ENCODE results near the gene NPIPB8. TPM values are rescaled to one million over a fixed set of nuclear protein-coding genes. Genes with fewer than 3 reads are reported as not detected.
"Not testable (repeated sequence)": the region's sequence is repeated elsewhere in the genome, so short reads cannot be mapped to it uniquely, and the experiment has no call there.

NPIPB8 gene
- polyA plus RNA-seq, 1 donor, result 2.0 TPM

GRCh38 chr16:28630905-28631304, 7.0 kb upstream of the NPIPB8 start:
- DNase-seq, result not testable (repeated sequence)

GRCh38 chr16:28636093-28636823, 1.6 kb upstream of the NPIPB8 start:
- not testable (repeated sequence) for DNase-seq

- not testable (repeated sequence) for DNase-seq
Observed at GRCh38 chr16:28638359-28638758, 494 bp downstream of the NPIPB8 start.

- DNase-seq, result not testable (repeated sequence)
Observed at GRCh38 chr16:28639959-28640358, 2.1 kb downstream of the NPIPB8 start.

GRCh38 chr16:28666264-28666663, 28.4 kb downstream of the NPIPB8 start:
- not testable (repeated sequence) for DNase-seq

- DNase-seq, result not testable (repeated sequence)
Observed at GRCh38 chr16:28667480-28667879, 29.6 kb downstream of the NPIPB8 start.

- DNase-seq, result not testable (repeated sequence)
Observed at GRCh38 chr16:28668199-28668598, 30.3 kb downstream of the NPIPB8 start.

GRCh38 chr16:28688327-28688952, 50.6 kb downstream of the NPIPB8 start:
- DNase-seq, result not testable (repeated sequence)

GRCh38 chr16:28689425-28689824, 51.6 kb downstream of the NPIPB8 start:
- DNase-seq, result not testable (repeated sequence)

GRCh38 chr16:28691722-28692121, 53.9 kb downstream of the NPIPB8 start:
- DNase-seq, result not testable (repeated sequence)

GRCh38 chr16:28693257-28693950, 55.5 kb downstream of the NPIPB8 start:
- not testable (repeated sequence) for DNase-seq

- not testable (repeated sequence) for DNase-seq
Observed at GRCh38 chr16:28699792-28700191, 61.9 kb downstream of the NPIPB8 start.

- DNase-seq, result not testable (repeated sequence)
Observed at GRCh38 chr16:28700349-28700748, 62.5 kb downstream of the NPIPB8 start.

- DNase-seq, result not testable (repeated sequence)
Observed at GRCh38 chr16:28701384-28701783, 63.5 kb downstream of the NPIPB8 start.

GRCh38 chr16:28704246-28704645, 66.4 kb downstream of the NPIPB8 start:
- DNase-seq, result not testable (repeated sequence)

Other genes starting within 250 kb of the NPIPB8 start
- gene EIF3CL, start 234.2 kb upstream of the NPIPB8 start, polyA plus RNA-seq (ENCODE audit: insufficient read length), result 98.7 TPM
- 0.76 TPM for gene NPIPB7, start 165.7 kb upstream of the NPIPB8 start, polyA plus RNA-seq (ENCODE audit: insufficient read length)
- 32.5 TPM for gene CLN3, start 146.0 kb upstream of the NPIPB8 start, polyA plus RNA-seq (ENCODE audit: insufficient read length)
- 0.50 TPM for gene APOBR, start 143.4 kb upstream of the NPIPB8 start, polyA plus RNA-seq (ENCODE audit: insufficient read length)
- not detected for gene IL27, start 131.2 kb upstream of the NPIPB8 start, polyA plus RNA-seq (ENCODE audit: insufficient read length)
- 5.8 TPM for gene NUPR1, start 99.1 kb upstream of the NPIPB8 start, polyA plus RNA-seq (ENCODE audit: insufficient read length)
- gene SGF29, start 84.1 kb upstream of the NPIPB8 start, polyA plus RNA-seq (ENCODE audit: insufficient read length), result 21.4 TPM
- gene SULT1A2, start 41.0 kb upstream of the NPIPB8 start, polyA plus RNA-seq (ENCODE audit: insufficient read length), result 2.2 TPM
- gene SULT1A1, start 28.0 kb upstream of the NPIPB8 start, polyA plus RNA-seq (ENCODE audit: insufficient read length), result 30.8 TPM
- gene EIF3C, start 73.4 kb downstream of the NPIPB8 start, polyA plus RNA-seq (ENCODE audit: insufficient read length), result 678 TPM
- gene NPIPB9, start 113.7 kb downstream of the NPIPB8 start, polyA plus RNA-seq (ENCODE audit: insufficient read length), result 4.5 TPM
- gene ATXN2L, start 184.9 kb downstream of the NPIPB8 start, polyA plus RNA-seq (ENCODE audit: insufficient read length), result 108 TPM
- 195 TPM for gene TUFM, start 208.3 kb downstream of the NPIPB8 start, polyA plus RNA-seq (ENCODE audit: insufficient read length)
- 65.1 TPM for gene SH2B1, start 225.8 kb downstream of the NPIPB8 start, polyA plus RNA-seq (ENCODE audit: insufficient read length)
- gene ATP2A1, start 240.4 kb downstream of the NPIPB8 start, polyA plus RNA-seq (ENCODE audit: insufficient read length), result 7.0 TPM